Fibroblast of lung (primary cell): Measurements from ENCODE around the gene RNMT. TPM values are rescaled to one million over a fixed set of nuclear protein-coding genes. Genes with fewer than 3 reads are reported as not detected.

Experiments used
- DNase-seq, 2 donors: peaks; one replicate each; pipeline versions ENCODE4 v3.0.0 to v3.0.0-alpha.2; 2010; ENCODE audit warnings: low read depth in 2 of 2
- H2AFZ ChIP-seq: 2 replicates; pipeline ENCODE4 v1.5.1; 2012; ENCODE audit warnings: low read length, control low read depth, inconsistent platforms
- H3K27ac ChIP-seq: 2 replicates; pipeline ENCODE4 v1.5.1; 2011; ENCODE audit warnings: low read length, control low read depth; ENCODE audit not compliant: insufficient read depth
- H3K27me3 ChIP-seq: 2 replicates; pipeline ENCODE4 v1.5.1; 2011; ENCODE audit warnings: mild to moderate bottlenecking, low read length; ENCODE audit not compliant: control insufficient read depth, insufficient read depth
- H3K36me3 ChIP-seq: 2 replicates; pipeline ENCODE4 v1.5.1; 2011; ENCODE audit warnings: low read length; ENCODE audit not compliant: control insufficient read depth, insufficient read depth
- H3K4me1 ChIP-seq: 2 replicates; pipeline ENCODE4 v1.5.1; 2011; ENCODE audit warnings: low read length; ENCODE audit not compliant: control insufficient read depth, insufficient read depth; ENCODE audit errors: extremely low read depth
- H3K4me2 ChIP-seq: 2 replicates; pipeline ENCODE4 v1.5.1; 2011; ENCODE audit warnings: low read length, control low read depth; ENCODE audit not compliant: insufficient read depth; ENCODE audit errors: extremely low read depth
- H3K4me3 ChIP-seq, 4 experiments: fragments of 200-600 bp in 1 of 4; sonication (generic) in 1 of 4; replicated peaks in 1 of 4; 2 replicates each; pipeline ENCODE4 v1.5.1; 2011 to 2016; ENCODE audit warnings: low read length in 4 of 4, low read depth in 3 of 4, mild to moderate bottlenecking in 3 of 4, control low read depth in 2 of 4, inconsistent platforms in 1 of 4, mixed read lengths in 1 of 4; ENCODE audit not compliant: insufficient read depth in 1 of 4; ENCODE audit errors: control extremely low read depth in 1 of 4
- H3K79me2 ChIP-seq: 2 replicates; pipeline ENCODE4 v1.5.1; 2012; ENCODE audit warnings: mild to moderate bottlenecking, low read length, inconsistent platforms; ENCODE audit not compliant: control insufficient read depth, insufficient read depth
- H3K9ac ChIP-seq: 2 replicates; pipeline ENCODE4 v1.5.1; 2011; ENCODE audit warnings: mild to moderate bottlenecking, low read length, control low read depth; ENCODE audit not compliant: insufficient read depth
- H3K9me3 ChIP-seq: 2 replicates; pipeline ENCODE4 v1.5.1; 2012; ENCODE audit warnings: low read depth, low read length; ENCODE audit not compliant: control insufficient read depth, insufficient read depth
- H4K20me1 ChIP-seq: 2 replicates; pipeline ENCODE4 v1.5.1; 2011; ENCODE audit warnings: low read length; ENCODE audit not compliant: control insufficient read depth, insufficient read depth; ENCODE audit errors: extremely low read depth
- CTCF ChIP-seq, 2 donors: IDR thresholded peaks in 1 of 2; conservative IDR thresholded peaks in 1 of 2; 1 replicate in 1 of 2; 2 replicates in 1 of 2; pipeline ENCODE4 v1.5.1; 2011 to 2012; ENCODE audit warnings: low read length in 2 of 2, control low read depth in 1 of 2, inconsistent platforms in 1 of 2, low read depth in 1 of 2, mild to moderate bottlenecking in 1 of 2
- EZH2 ChIP-seq: IDR thresholded peaks from 2 replicates; pipeline ENCODE4 v1.5.1; 2012; ENCODE audit warnings: low read length, control low read depth, mild to moderate bottlenecking; ENCODE audit errors: missing control alignments
- polyA plus RNA-seq, 2 donors: library from polyadenylated mRNA; depleted of rRNA in 1 of 2; stranded (reverse) in 1 of 2; unstranded in 1 of 2; fragments of >200 nt; gene quantifications; 2 replicates each; pipeline ENCODE4 v1.2.1, GENCODE V29; 2011 to 2012; ENCODE audit warnings: missing spikeins in 1 of 2
- total RNA-seq: library from RNA; depleted of rRNA; stranded (reverse); fragments of >200 nt; gene quantifications from 2 replicates; pipeline ENCODE4 v1.2.1, GENCODE V29; 2014

The RNMT gene
- total and polyA plus RNA-seq, 2 donors (not counting 1 experiment from before 2014, with no cell fraction given): 17.2 to 18.2 TPM

- no peak for DNase-seq
- Histone ChIP-seq H3K9me3 (no peaks in the 10 kb centered on the region), H3K79me2 (no peaks in the 10 kb centered on the region), H4K20me1 (no peaks in the 10 kb centered on the region), H3K4me3 (no peak overlapping the region), H3K9ac (no peak overlapping the region), H3K36me3 (no peaks in the 10 kb centered on the region), H3K27me3 (no peaks in the 10 kb centered on the region), H2AFZ (no peak overlapping the region), H3K4me1 (no peaks in the 10 kb centered on the region), H3K4me2 (no peak overlapping the region), H3K27ac (no peak overlapping the region)
- TF ChIP-seq EZH2 (no peak), CTCF (conservative IDR thresholded peaks at IDR 0.05 in 1 of 2, IDR thresholded peaks at IDR 0.05 in 1 of 2; ENCODE audit: low read depth in 1 of 2, low read length in 2 of 2) (no peak)
Observed at GRCh38 chr18:13804305-13804704, 77.8 kb downstream of the RNMT start.

- Histone ChIP-seq H3K9me3 (no peaks in the 10 kb centered on the region), H3K36me3 (no peaks in the 10 kb centered on the region), H3K9ac (no peak overlapping the region), H3K4me1 (no peaks in the 10 kb centered on the region), H3K27me3 (peaks cover 2% of the 10 kb centered on the region), H3K27ac (no peak overlapping the region), H3K4me3 (no peak overlapping the region), H3K4me2 (no peak overlapping the region), H2AFZ (no peak overlapping the region), H3K79me2 (no peaks in the 10 kb centered on the region), H4K20me1 (no peaks in the 10 kb centered on the region)
- no peak for DNase-seq
- TF ChIP-seq EZH2: no peak
- no peak for TF ChIP-seq CTCF (conservative IDR thresholded peaks at IDR 0.05 in 1 of 2, IDR thresholded peaks at IDR 0.05 in 1 of 2; ENCODE audit: low read depth in 1 of 2, low read length in 2 of 2)
Observed at GRCh38 chr18:13808294-13809042, 82.0 kb downstream of the RNMT start.

GRCh38 chr18:13809043-13809430 lies 82.6 kb downstream of the RNMT start:
- Histone ChIP-seq H4K20me1 (no peaks in the 10 kb centered on the region), H3K27me3 (peaks cover 2% of the 10 kb centered on the region), H3K9ac (no peak overlapping the region), H3K9me3 (no peaks in the 10 kb centered on the region), H3K36me3 (no peaks in the 10 kb centered on the region), H3K27ac (no peak overlapping the region), H3K79me2 (no peaks in the 10 kb centered on the region), H3K4me1 (no peaks in the 10 kb centered on the region), H2AFZ (no peak overlapping the region), H3K4me3 (no peak overlapping the region), H3K4me2 (no peak overlapping the region)
- DNase-seq: no peak
- no peak for TF ChIP-seq CTCF (conservative IDR thresholded peaks at IDR 0.05 in 1 of 2, IDR thresholded peaks at IDR 0.05 in 1 of 2; ENCODE audit: low read depth in 1 of 2, low read length in 2 of 2)
- no peak for TF ChIP-seq EZH2
